Stimulated activated CD8-positive, alpha-beta memory T cell treated with anti-CD3 and anti-CD28 coated beads, Interleukin-4, amount 100 ng/mL, for 24 hours (primary cell): ENCODE measurements around the gene ETNK1.
A peak's percentile ranks its signal among the peaks of the same experiment; 100 is the strongest.
"Not testable (repeated sequence)": the region's sequence is repeated elsewhere in the genome, so short reads cannot be mapped to it uniquely, and the experiment has no call there.

Source experiments
- DNase-seq: peaks from one replicate; pipeline ENCODE4 v3.0.0-alpha.2; 2020; ENCODE audit warnings: low read depth

The ETNK1 gene

DNA sequence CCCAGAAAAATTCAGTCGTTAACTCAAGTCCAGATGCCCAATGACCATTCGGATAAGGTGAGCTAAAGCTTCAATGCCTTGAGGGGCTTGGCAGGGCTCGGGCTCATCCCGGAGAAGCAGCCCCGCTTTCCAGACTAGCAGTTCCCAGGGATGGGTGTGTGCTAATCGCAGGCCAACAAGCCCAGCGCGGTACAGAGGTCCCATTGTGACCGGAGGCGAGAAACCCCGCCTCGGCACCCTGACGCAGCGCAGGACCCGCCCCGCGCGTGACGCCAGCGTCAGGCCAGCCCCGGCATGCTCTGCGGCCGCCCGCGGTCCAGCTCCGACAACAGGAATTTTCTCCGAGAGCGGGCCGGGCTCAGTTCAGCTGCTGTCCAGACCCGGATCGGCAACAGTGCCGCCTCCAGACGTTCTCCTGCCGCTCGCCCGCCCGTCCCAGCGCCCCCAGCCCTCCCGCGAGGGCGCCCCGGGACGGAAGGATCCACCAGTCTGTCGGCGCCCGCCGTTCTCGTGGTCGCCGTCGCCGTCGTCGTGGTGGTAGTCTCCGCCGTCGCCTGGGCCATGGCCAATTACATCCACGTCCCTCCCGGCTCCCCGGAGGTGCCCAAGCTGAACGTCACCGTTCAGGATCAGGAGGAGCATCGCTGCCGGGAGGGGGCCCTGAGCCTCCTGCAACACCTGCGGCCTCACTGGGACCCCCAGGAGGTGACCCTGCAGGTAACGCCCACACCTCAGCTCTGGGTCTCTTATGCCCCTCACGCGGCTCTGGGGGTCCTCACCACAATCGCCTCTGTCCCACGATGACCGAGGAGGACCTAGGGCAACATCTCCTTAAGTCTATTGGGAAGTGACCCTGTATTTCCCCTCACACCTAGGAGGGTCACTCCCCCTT, at the start of gene ETNK1:
Gene ETNK1, plus strand, starts transcription at position 302 of the 892 bp plus-strand sequence. Its CDS starts 260 bp downstream, at position 562.
- DNase-seq = peak; percentile 87

GRCh38 chr12:22576065-22576464, 48.9 kb upstream of the ETNK1 start:
- no peak for DNase-seq

- DNase-seq = no peak
Observed at GRCh38 chr12:22576473-22576872, 48.5 kb upstream of the ETNK1 start.

- DNase-seq = no peak
Observed at GRCh38 chr12:22577667-22578066, 47.3 kb upstream of the ETNK1 start.

- no peak for DNase-seq
Observed at GRCh38 chr12:22578328-22578727, 46.6 kb upstream of the ETNK1 start.

- no peak for DNase-seq
Observed at GRCh38 chr12:22588817-22589216, 36.2 kb upstream of the ETNK1 start.

- DNase-seq = no peak
Observed at GRCh38 chr12:22593864-22594263, 31.1 kb upstream of the ETNK1 start.

DNA sequence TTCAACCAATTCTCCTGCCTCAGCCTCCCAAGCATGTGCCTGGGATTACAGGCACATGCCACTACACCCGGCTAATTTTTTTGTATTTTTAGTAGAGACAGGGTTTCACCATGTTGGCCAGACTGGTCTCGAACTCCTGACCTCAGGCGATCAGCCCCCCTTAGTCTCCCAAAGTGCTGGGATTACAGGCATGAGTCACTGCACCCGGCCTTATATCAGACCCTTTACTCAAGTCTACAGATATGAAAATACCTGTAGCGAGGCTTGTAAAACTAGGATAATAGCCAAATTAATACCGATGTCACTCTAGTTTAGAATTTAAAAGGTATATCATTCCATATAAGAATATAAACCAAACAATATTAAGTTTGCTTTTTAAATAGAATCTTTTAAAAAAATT, 27.4 kb upstream of the ETNK1 start:
- not testable (repeated sequence) for DNase-seq

DNA sequence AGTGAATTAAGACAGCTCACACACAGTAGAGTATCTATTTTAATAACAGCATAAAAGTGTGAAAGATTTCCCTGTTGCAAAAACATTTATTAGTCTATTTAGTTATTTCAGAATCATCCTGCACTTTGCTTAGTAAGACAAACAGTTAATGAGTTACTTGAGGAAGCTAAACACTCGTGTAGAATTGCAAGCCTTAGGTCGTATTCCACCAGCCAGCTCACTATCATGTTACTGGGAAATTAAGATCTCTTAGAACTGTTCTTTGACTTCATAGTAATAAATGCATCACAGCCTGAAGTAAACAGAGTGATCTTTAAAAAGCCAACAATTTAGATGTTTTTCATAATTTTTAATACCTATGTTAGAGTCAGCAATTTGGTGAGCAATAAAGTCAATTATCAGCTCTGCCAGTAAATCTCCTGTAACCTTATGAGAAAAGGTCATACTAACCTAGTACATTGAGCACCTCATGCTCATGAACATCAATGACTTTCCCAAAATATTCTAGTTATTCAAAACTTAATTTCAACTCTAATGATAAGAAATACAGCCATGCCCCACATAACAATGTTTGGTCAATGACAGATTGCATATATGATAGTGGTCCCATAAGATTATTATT, 26.7 kb upstream of the ETNK1 start:
- DNase-seq = no peak

DNA sequence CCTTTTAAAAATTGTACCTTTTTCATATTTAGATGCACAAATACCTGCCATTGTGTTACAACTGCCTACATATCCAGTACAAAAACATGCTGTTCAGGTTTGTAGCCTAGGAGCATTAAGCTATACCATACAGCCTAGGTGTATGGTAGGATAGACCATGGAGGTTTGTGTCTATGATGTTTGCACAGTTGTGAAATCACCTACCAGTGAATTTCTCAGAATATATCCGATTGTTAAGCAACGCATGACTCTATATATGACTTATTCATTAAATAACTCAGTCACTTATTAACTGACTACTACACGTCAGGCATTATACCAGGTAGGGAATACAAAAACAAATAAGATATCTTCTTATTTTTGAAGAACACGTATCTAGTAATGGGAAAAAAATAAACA, 26.2 kb upstream of the ETNK1 start:
- DNase-seq = no peak

DNA sequence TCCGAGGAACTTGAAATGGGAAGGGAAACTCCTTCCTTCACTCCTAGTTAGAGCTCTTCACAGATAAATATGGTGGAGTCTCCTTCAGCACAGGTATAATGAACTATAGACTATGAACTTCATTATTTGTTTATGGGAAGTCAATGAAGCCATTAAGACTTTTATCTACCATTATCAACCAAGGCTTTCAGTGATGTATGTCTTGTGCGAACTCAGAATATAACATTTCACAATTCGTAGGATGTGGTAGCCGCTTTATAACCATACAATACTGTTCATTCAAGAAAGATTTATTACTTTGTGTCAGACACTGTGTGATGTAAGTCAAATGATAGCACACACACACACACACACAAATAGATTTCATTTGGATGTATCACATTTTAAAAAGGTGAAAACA, 24.8 kb upstream of the ETNK1 start:
- no peak for DNase-seq

DNA sequence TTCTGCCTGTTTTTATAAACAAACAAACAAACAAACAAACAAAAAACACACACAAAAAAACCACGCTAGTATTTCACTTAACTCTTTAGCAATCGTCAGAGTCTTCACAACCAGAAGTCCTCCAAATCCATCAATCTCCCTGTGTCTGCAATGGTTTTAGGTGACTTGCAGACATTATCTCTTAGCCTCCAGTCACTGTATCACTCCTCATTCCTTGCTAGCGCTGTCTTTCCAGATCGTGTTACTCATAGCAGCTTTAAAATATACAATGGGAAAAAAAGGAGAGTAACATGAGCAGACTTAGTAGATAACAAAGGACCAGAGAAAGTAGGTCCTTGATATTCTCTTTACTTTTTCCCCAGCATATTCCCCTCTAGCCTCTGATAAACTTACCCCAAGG, 15.5 kb upstream of the ETNK1 start:
- DNase-seq = no peak

DNA sequence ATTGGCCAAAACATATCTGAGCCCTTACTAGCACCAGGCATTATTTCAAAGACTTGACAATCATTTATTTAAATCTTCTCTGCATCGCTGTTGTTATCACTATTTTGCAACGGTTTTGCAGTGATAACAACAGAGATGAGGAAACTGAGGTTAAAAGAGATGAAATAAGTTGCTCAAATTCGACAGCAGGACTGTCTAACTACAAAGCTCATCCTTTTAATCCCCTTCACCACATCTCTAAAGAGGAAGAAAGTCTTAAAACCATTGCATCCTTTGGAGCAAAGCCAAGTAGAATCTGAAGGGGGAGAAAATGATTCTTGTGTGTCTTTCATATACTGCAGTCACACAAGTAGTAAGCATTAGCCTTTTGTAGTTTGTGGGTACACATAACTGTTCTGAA, 14.8 kb upstream of the ETNK1 start:
- DNase-seq = no peak

DNA sequence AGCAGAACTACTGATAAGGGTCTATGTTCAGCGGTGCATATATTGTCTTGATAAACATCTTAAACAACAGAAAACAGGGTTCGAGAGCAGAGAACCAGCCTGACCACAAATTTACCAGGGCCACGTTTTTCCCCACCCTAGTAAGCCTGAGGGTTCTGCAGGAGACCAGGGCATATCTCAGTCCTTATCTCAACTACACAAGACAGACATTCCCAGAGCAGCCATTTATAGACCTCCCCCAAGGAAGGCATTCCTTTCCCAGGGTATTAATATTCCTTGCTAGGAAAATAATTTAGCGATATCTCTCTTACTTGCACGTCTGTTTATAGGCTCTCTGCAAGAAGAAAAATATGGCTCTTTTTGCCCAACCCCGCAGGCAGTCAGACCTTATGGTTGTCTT, 12.1 kb upstream of the ETNK1 start:
- DNase-seq = not testable (repeated sequence)

DNA sequence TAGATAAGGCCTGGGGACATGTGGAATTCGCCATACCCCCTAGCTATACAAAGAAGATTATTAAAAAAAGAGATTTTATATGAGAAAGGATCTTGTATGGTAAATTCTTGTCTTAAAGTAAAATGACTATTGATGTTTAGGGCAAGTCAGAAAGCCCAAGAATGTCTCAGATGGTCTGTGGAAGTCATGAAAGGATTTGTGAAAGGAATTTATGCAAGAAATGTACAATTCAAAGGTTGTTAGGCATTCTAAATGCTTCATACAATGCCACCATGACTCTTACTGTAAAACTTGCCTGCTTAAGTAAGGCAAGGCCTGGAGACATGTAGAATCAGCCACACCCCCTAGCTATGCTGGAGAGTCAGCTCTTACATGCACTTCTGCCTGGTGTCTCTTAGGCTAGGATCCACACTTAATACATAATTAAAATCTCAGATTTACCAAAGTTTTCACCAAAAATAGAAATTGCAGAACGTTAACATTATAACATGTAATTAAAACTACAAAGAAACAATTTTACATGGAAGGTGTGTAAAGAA, 8.9 kb upstream of the ETNK1 start:
- DNase-seq = no peak

- DNase-seq = no peak
Observed at GRCh38 chr12:22617630-22618029, 7.3 kb upstream of the ETNK1 start.

DNA sequence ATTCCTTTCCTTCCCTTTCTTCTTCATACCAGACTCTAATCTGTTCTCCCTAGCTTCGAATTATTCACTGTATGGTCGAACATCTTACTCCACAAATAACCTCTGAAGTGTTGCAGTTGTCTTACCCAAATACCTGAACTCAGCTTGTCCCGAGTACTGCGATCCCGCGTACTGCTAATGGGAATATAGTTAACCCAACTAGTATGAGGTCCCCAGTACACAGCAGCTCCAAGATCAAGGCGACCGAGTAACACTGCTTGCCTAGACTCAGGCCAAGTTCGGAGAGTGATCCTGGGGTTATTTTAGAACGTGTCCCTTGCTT, 462 bp upstream of the ETNK1 start:
- DNase-seq = no peak

DNA sequence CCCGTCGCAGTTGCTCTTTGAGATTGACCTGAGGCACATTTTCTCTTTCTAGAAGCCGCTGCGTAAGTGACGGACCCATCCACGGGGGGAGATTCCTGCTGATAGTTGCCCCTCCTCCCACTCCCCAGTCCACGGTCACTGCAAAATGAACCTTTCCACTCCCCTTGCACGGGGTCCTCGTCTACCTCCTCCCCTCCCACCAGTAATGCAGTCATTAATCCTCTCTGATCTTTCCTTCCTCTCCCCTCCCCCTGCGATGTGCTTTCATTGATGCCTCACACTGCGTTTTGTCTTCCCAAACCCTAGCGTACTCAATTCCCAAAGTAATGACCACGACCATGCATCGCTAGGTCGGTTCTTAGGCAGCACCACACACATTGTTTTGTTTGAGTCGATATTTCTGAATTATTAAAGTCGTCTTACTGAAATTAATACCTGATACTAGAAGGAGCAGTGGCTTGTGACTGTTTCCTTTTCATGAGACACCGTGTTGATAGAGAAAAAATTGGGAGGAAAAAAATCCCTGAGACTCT, 857 bp downstream of the ETNK1 start:
- DNase-seq = peak; percentile 6

GRCh38 chr12:22626406-22626805, 1.4 kb downstream of the ETNK1 start:
- DNase-seq = peak; percentile 7

- DNase-seq = no peak
Observed at GRCh38 chr12:22627371-22627770, 2.4 kb downstream of the ETNK1 start.

DNA sequence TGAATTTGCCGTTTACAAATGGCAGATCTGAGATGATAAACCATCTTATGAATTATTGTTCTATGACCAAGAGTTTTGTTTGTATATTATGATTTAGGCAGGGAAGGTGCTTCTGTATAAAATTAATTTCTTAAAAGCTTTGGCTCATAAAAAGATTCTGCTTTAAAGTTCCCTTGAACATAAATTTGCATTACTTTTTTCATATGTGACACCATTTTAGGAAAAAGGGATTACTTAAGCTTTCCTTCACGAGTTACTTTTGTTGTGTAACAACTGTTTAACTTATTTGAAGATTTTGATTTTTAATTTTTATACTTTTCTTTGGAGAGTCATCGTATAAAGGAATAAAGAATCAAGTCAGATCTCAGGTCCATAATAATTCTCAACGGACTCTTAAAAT, 3.3 kb downstream of the ETNK1 start:
- DNase-seq = no peak

DNA sequence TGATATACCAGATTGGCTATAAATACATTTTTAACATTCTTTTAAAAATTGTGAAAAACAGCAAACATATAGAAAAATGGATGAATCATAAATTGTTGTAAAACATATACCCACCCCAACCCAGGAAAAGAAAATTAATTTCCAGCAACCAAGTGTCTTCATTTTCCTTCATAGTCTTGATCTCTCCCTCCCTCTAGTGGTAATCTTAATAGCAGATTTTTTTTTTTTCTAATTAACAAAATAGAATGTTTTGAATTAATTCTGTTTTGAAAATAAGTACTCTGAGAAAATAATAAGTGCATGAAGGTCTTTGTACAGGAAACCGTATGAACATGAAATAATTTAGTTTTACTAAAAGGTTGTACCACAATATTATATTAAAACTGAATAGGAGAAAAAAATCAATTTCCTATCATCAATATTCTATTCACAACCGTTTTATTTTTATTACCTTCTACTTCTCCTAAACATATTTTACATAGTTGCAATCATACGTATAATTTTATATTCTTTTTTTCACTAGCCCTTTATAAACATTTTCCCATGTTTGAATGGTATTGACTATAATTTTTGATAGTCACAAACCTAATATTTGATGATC, 7.0 kb downstream of the ETNK1 start:
- no peak for DNase-seq

DNA sequence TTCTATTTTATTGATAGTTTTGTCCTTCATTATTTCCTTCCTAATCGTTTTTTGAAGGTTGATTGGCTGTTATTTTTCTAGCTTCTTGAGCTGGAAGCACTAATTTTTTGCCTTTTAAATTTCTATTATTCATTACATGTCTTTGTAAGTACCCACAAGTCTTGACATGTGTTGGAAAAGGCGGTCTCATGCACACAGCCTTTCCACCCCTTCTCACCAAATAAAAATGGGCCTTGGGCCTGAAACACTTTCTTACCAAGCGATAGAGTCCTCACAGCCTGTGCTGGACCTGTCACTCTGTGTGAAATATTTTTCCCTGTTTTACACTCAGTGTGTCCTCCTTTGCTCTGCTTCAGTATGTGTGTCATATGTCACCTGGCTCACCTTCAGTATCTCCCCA, 9.9 kb downstream of the ETNK1 start:
- DNase-seq = no peak
